ENCODE measurements around the gene CDHR2.
"Not testable (repeated sequence)": the region's sequence is repeated elsewhere in the genome, so short reads cannot be mapped to it uniquely, and the experiment has no call there.

Gene CDHR2

DNA sequence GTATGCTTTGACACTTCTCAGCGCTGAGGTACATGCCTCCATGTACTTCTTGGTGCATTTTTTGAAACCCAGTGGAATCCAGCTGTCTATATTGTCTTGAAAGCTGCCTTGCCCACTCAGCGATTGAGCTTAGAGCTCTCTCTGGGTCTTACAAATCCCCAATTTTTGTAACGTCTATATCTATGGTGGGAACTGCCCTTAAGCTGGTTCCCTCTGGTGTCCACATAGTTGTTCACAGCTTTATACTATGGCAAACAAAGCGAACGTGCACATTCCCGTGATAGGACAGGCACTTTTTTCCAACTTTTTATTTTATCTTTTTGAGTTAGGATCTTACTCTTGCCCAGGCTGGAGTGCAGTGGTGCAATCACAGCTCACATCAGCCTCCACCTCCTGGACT lies 20.9 kb downstream of the CDHR2 start:
- peak; percentile 35 for DNase-seq (ENCODE audit: low read depth)

DNA sequence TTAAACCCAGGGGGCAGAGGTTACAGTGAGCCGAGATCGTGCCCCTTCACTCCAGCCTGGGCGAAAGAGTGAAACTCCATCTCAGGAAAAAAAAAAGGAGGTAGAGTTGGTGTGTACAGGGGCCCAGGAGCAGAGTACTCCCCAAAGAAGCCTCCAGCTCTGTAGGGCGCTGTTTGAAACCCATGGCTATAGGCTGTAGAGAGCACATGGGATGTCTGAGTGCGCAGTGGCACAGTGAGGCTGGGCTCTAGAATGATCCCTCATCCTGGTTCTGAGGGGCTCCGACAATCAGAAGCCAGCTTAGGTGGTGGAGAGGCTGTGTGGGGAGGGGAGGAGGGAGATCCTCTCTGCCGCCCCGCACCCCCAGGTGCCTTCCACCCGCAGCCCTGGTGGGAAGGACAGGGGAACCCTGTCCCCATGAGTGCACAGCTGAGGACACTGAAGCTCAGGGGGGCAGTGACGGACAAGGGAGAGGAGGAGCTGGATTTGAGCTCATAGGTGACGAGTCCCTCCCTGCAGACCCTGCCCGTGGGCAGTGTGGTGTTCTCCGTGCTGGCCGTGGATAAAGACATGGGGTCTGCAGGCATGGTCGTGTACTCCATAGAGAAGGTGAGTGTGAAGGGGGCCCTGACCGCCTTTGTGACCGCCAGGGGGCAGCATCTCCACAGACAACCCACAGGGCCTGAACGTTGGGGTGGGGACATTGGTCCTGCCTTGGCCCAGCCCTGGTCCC lies 24.6 kb downstream of the CDHR2 start:
- peak; percentile 62 for DNase-seq (ENCODE audit: low read depth)

DNA sequence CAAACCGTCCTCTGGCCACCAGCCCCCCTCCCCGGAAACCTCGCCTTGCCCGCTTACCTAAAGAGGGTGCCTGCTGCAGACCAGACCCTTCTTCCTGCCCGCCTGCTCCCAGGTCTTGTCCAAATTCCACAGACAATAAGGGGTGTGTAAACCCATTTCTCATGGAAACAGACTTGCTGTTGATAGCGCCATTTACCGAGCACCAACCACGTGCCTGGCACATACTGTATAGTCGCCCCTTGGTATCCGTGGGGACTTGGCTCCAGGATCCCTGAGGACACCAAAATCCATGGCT lies 25.1 kb downstream of the CDHR2 start:
- no peak for DNase-seq (ENCODE audit: low read depth)

DNA sequence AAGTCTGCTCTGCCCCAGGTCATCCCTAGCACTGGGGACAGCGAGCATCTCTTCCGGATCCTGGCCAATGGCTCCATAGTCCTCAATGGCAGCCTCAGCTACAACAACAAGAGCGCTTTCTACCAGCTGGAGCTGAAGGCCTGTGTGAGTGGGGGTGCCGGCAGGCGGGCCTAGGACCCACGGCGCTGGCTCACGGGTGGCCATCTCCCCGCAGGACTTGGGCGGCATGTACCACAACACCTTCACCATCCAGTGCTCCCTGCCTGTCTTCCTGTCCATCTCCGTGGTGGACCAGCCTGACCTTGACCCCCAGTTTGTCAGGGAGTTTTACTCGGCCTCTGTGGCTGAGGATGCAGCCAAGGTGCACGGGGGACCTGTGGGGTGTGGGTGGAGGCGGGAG lies 25.9 kb downstream of the CDHR2 start:
- DNase-seq (ENCODE audit: low read depth), result no peak

DNA sequence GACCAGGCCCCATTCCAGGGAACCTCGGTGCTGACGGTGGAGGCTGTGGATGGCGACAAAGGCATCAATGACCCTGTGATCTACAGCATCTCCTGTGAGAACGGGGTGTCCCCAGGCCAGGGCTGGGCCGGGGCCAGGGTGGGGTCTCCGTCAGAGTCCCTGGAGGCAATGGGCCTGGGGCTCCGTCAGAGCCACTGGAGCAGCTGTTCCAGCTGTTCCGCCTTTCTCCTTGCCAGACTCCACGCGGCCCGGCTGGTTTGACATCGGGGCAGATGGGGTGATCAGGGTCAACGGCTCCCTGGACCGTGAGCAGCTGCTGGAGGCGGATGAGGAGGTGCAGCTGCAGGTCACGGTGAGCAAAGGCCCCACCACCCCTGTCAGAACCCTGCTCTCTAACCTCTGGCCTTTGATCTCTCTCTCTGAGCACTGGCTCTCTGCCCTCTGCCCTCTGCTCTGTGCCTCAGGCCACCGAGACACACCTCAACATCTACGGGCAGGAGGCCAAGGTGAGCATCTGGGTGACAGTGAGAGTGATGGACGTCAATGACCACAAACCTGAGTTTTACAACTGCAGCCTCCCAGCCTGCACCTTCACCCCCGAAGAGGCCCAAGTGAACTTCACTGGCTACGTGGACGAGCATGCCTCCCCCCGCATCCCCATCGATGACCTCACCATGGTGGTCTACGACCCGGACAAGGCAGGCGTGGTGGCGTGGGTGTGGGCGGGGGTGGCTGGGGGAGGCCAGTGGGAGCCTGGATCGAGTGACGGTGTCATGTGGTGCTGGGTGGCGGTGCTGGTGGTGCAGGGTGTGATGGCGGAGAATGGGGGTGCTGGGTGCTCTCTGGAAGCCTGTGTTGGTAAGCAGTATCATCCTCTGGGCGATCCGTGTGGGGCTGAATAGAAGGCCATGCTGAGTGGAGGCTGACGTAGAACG lies 26.6 kb downstream of the CDHR2 start:
- no peak for DNase-seq (ENCODE audit: low read depth)

DNA sequence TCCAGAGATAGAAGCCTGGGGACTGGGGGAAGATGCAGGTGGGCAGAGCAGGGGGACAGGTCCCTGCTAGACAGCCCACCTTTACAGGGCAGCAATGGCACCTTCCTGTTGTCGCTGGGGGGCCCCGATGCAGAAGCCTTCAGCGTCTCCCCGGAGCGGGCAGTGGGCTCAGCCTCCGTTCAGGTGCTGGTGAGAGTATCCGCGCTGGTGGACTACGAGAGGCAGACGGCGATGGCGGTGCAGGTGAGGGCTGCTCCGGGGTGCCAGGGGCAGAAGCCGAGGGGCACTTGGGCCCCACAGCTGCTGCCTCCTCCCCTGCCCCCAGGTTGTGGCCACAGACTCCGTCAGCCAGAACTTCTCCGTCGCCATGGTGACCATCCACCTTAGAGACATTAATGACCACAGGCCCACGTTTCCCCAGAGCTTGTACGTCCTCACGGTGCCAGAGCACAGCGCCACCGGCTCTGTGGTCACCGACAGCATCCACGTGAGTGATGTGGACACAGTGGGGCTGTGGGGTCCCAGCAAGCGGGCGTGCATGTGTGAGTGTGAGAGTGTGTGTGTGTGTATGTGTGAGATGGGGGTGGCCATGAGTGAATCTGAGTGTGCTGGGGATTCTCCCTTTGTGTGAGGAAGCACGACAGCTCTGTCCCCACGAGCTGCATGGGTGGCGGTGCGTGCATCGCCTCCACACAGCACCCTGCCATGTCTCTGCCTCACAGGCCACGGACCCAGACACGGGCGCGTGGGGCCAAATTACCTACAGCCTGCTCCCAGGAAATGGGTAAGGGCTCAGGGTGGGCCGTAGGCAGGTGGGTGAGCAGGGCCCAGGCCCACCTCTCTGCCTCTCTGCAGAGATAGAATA lies 28.4 kb downstream of the CDHR2 start:
- no peak for DNase-seq (ENCODE audit: low read depth)

DNA sequence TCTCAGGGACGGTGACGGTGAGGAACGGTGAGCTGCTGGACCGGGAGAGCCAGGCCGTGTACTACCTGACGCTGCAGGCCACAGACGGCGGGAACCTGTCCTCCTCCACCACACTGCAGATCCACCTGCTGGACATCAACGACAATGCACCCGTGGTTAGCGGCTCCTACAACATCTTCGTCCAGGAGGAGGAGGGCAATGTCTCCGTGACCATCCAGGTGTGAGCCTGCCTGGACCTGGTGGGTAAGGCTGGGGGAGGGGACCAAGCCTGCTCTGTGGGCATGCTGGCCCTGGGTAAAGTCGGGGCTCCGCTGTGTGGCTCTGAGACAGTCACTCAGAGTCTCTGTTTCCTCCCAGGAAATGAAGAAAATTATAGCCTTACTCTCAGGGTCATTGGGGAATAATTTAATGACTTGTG lies 29.3 kb downstream of the CDHR2 start:
- DNase-seq (ENCODE audit: low read depth), result peak; percentile 71

DNA sequence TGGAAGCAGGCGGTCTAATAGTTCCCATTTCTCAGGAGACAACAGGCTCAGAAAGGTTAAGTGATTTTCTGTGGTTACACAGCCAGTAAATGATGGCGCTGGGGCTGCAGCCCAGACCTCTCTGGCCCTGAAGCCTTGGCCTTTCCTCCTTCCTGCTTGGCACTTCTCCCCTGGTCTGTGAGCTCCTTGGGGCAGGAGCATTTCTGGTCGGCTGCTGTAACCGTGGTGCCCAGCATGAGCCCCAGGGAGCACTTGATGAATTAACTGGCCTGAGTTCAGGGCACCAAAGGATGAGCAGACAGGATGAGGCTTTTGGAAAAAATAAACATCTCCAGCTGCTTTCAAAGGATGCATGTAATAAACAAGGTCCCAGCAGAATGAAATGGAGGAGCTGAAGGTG lies 30.2 kb downstream of the CDHR2 start:
- no peak for DNase-seq (ENCODE audit: low read depth)

DNA sequence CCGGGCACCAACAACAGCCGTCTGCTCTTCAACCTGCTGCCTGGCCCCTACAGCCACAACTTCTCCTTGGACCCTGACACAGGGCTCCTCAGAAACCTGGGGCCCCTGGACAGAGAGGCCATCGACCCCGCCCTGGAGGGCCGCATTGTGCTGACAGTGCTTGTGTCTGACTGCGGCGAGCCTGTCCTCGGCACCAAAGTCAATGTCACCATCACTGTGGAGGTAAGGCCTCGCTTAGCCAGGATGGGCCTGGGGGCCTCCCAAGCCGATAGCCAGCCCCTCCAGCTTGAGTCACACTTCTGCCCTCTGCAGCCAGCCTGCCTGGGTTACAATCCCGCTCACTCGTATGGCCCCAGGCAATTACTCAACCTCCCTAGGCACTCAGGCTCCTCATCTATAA lies 32.2 kb downstream of the CDHR2 start:
- no peak for DNase-seq (ENCODE audit: low read depth)

DNA sequence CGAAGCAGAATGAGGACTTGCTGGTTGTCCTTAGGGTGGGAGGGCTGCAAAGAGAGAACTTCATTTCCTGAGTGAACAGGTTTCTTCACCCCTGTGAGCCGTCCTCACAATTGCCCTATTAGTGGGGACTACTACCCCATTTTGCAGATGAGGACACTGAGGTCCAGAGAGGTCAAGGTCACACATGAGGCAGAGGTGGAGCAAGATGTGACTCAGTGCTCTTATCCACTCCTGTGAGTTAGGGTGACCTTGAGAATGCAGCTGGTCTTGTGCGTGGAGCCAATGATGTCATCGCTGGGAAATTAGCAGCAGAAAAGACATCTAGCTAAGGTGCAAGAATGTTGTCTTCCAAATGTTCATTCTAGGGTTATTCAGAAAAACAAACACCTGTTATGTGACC lies 33.9 kb downstream of the CDHR2 start:
- DNase-seq (ENCODE audit: low read depth), result no peak

DNA sequence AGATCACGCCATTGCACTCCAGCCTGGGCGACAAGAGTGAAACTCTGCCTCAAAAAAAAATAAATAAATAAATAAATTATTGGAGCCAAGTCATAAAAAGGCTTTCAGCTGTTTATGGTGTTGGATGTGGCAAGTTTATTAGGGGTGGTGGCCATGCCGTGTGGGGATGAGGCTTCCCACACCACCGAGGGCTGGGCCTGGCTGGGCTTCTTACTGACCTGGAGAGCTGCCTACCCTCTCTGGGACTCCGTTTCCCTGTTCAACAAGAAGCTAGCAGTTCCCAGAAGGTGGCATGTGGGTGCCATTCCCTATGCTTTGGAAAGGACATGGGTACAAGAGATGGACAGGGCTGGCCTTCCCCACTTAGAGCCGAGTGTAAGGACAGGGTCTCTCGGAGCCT lies 38.3 kb downstream of the CDHR2 start:
- DNase-seq (ENCODE audit: low read depth), result no peak

DNA sequence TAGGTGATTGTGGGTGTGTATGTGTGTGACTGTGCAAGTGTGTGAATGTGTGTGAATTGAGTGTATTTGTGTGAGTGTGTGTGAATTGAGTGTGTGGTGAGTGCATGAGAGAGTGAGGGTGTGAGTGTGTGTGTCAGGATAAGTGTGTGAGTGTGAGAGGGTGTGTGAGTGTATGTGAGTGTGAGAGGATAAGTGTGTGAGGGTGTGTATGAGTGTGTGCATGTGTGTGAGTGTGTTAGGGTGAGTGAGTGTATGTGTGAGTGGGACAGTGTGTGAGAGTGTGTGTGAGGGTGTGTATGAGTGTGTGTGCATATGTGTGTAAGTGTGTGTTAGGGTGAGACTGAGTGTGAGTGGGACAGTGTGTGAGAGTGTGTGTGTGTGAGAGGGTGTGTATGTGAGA lies 39.2 kb downstream of the CDHR2 start:
- no peak for DNase-seq (ENCODE audit: low read depth)

DNA sequence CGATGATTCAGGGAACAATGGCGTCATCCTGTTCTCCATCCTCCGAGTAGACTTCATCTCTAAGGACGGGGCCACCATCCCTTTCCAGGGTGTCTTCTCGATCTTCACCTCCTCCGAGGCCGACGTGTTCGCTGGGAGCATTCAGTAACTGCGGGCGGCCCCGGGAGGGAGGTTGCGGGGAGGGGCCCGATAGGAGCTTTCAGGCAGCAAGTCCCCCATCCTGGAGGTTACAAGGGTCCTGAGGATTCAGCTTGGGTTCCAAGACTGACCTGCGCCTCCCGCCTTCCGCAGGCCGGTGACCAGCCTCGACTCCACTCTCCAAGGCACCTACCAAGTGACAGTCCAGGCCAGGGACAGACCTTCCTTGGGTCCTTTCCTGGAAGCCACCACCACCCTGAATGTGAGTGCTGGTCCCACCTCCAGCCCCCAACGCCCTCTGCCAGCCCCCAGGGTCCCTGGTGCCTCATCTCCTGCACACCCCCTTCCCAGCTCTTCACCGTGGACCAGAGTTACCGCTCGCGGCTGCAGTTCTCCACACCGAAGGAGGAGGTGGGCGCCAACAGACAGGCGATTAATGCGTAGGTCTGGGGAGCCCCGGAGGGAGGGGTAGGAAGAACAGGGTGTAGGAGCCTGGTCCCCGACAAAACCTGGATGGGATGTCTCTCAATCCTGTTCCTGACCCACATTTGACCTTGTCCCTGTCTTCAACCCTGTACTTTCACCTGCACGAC lies 40.1 kb downstream of the CDHR2 start:
- DNase-seq (ENCODE audit: low read depth), result no peak

DNA sequence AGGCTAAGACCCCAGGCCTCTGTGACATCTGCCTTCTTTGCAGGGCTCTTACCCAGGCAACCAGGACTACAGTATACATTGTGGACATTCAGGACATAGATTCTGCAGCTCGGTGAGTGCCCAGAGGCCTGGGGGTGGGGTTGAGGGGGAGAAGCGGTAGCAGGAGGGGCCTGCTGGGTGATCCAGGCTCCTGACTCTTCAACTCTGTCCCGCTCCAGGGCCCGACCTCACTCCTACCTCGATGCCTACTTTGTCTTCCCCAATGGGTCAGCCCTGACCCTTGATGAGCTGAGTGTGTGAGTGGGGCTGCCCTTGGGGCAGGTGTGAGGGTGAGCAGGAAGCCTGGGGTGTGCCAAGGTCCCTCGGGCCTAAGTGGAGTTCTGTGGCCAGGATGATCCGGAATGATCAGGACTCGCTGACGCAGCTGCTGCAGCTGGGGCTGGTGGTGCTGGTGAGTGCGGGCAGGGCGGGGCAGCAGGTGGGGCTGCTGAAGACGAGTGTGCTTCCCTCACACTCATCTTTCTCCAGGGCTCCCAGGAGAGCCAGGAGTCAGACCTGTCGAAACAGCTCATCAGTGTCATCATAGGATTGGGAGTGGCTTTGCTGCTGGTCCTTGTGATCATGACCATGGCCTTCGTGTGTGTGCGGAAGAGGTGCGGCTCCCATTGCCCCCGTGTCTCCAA lies 41.0 kb downstream of the CDHR2 start:
- no peak for DNase-seq (ENCODE audit: low read depth)

DNA sequence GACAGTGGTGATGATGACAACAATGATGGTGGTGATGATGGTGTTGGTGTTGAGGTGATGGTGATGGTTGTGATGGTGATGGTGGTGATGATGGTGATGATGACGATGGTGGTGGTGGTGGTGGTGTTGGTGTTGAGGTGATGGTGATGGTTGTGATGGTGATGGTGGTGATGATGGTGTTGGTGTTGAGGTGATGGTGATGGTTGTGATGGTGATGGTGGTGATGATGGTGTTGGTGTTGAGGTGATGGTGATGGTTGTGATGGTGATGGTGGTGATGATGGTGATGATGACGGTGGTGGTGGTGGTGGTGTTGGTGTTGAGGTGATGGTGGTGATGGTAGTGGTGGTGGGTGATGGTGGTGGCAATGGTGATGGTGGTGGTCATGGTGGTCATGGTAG lies 42.5 kb downstream of the CDHR2 start:
- DNase-seq (ENCODE audit: low read depth), result not testable (repeated sequence)

DNA sequence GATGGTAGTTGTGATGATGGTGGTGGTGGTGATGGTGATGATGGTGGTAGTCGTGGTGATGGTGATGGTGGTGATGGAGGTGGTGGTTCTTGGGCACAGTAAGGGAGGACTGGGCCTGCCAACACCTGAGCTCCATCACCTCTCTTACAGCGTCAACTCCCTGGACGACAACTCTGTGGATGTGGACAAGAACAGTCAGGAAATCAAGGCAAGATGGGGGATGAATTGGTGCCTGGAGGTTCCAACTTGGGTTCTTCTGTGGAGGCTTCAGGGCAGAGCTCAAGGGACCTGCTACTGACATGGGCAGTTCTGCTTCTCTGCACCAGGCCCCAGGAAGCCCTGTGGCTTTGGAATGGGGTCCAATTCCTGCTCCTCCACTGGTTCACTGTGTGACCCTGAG lies 43.4 kb downstream of the CDHR2 start:
- DNase-seq (ENCODE audit: low read depth), result no peak

DNA sequence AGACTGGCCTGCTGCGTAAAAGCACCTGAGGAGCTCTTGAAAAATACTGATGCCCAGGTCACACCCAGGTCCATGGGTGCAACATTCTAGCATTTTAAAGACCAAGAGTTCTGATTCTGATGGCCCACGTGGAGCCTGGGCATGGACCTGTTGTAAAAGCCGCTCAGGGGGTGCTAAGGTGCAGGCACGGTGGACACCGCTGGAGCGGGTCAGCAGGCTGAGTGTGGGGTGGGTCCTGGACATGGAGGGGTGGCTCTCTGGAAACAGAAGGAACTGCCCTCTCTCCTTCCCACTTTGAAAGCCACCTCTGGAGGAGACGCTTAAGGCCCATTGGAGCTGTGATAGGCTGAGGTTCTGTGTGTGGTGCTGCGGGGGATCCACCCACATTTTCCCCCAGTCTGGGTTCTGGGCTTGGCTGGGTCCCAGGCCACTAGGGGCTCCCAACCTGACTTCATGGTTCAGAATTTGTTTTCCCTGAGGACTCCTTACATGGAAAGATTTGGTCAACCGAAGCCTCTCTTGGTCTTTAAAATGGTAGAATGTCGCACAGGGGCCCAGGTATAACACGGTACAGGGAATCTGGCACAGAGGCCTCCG lies 44.2 kb downstream of the CDHR2 start:
- DNase-seq (ENCODE audit: low read depth), result no peak

DNA sequence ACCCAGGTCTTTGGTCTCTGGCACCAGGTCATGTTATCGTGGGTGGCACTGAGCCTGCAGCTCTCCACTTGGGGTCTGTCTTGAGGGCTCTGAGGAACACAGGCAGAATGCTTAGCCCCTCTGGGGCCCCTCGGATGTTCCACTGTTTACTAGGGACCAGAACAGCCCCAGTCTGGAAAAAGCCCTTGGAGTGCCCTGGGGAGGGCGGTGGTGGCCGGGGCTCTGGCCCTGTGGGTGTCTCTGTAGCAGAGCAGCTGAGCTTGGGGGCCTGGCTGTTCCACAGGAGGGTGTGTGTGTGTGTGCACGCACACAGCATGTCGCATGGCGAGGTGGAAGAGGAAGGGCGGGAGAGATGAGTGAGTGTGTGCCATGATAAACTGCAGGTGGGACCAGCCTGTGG lies 45.4 kb downstream of the CDHR2 start:
- no peak for DNase-seq (ENCODE audit: low read depth)

DNA sequence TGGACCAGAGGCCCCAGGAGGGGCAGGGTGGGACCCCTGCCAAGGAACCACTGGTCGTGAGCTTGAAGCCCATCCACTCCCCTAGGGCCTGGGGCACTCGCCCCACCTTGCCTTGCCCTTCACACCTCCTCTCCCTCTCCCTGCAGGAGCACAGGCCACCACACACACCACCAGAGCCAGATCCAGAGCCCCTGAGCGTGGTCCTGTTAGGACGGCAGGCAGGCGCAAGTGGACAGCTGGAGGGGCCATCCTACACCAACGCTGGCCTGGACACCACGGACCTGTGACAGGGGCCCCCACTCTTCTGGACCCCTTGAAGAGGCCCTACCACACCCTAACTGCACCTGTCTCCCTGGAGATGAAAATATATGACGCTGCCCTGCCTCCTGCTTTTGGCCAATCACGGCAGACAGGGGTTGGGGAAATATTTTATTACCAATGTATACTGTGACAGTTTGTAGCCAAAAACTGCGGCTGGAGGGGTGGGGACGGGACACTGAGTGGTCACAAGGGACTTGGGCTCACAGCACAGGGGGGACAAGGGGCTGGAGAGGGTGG lies 46.3 kb downstream of the CDHR2 start:
- DNase-seq (ENCODE audit: low read depth), result no peak

DNA sequence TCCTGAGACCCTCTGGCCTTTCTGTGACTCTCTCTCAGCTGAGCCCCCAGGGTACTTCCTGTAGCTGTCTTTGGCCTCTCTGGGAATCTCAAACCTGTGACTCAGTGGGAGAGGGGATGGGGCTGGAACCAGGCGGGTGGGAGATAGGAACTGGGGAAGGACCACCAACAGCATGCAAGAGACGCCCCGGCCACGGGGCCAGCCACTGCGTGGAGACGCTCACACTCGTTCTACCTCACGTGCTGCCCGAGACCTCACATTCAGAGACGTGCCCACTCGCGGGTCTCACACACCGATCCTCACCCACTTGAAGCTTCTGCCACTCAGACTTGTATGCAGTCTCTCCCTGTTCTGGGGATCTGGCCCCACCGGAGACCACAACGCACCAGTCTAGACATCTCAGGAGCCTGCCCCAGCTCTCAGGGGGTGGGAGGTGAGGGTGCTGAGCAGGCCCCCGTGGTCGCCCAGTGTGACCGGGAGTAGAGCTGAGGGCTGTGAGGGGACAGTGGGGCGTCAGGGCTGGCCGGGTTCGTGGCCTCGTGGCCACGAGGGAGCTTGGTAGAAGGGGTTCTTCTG lies 47.0 kb downstream of the CDHR2 start:
- no peak for DNase-seq (ENCODE audit: low read depth)

All from ELR (cell line).